H7 (cell line): Measurements from ENCODE around the gene MICB. TPM values are rescaled to one million over a fixed set of nuclear protein-coding genes. Genes with fewer than 3 reads are reported as not detected.

Experiments used
- DNase-seq: peaks from one replicate; pipeline ENCODE4 v3.0.0; 2012
- H3K27me3 ChIP-seq: 2 replicates; pipeline ENCODE4 v1.6.0; 2011; ENCODE audit warnings: mild to moderate bottlenecking, low read length; ENCODE audit not compliant: control insufficient read depth, insufficient read depth
- H3K36me3 ChIP-seq: replicated peaks from 2 replicates; pipeline ENCODE4 v1.5.1; 2011; ENCODE audit warnings: low read length; ENCODE audit not compliant: control insufficient read depth, insufficient read depth
- H3K4me3 ChIP-seq: 2 replicates; pipeline ENCODE4 v1.5.1; 2011; ENCODE audit warnings: low read depth, mild to moderate bottlenecking, control low read depth, low read length, moderate library complexity; ENCODE audit not compliant: insufficient read depth
- total RNA-seq: library from RNA; depleted of rRNA; stranded (reverse); fragments of >200 nt; shearing (Covaris generic); gene quantifications from 2 replicates; pipeline ENCODE4 v1.2.3, GENCODE V29; 2014

Gene MICB
- total RNA-seq, 1 experiment from 2014 or later = 50.3 TPM

DNA sequence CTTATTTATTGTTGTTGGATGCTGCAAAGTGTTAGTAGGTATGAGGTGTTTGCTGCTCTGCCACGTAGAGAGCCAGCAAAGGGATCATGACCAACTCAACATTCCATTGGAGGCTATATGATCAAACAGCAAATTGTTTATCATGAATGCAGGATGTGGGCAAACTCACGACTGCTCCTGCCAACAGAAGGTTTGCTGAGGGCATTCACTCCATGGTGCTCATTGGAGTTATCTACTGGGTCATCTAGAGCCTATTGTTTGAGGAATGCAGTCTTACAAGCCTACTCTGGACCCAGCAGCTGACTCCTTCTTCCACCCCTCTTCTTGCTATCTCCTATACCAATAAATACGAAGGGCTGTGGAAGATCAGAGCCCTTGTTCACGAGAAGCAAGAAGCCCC lies 12.1 kb downstream of the MICB start:
- DNase-seq = no peak
- Histone ChIP-seq H3K4me3 (no peak overlapping the region), H3K27me3 (no peaks in the 10 kb centered on the region), H3K36me3 (peaks cover 11% of the 10 kb centered on the region)

DNA sequence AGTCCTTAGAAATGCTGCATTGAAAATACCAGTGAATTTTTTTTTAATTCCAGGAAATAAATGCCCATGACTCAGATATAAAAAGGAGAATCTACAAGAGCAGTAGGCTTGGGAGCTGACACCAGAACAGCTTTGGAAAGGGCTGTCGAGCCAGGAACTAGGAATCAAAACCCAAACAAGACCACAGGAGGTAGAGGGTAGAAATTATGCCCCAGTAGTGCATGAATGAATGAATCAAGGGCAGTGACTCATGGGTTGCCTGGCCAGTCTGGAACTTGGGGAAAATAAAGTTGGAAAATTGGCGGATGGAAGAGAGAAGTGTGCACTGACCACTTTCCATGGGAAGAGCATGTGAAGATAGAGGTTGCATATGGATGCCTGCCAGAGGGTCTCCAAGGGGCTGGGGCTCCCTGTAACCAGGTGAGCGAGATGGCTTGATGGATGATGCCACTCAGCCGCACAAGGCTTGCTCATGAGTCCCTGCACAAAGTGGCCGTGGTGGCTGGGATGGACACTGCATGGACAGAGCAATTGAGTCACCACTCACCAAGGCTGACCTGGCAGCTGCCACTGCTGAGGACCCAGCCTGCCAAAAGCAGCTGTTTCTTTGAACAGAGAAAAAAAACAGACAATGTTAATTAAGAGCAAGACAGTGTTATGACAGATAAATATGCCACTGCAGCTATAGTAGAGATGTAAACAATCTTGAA lies 15.7 kb downstream of the MICB start:
- no peak for DNase-seq
- Histone ChIP-seq H3K36me3 (peaks cover 8% of the 10 kb centered on the region), H3K4me3 (no peak overlapping the region), H3K27me3 (no peaks in the 10 kb centered on the region)

DNA sequence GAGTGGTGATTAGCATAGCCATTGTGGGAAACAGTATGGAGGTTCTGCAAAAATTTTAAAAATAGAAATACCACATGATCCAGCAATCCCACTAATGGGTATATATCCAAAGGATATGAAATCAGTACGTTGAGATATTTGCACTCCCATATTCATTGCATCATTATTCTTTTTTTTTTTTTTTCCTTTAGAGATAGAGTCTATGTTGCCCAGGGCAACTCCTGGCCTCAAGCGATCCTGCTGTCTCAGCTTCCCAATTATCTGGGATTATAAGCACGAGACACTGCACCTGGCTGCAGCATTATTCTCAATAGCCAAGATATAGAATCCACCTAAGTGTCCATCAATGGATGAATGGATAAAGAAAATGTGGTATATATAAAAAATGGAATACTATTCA lies 23.9 kb downstream of the MICB start:
- no peaks in the 10 kb centered on the region for H3K36me3 ChIP-seq
- H3K4me3 ChIP-seq = no peak overlapping the region
- H3K27me3 ChIP-seq = no peaks in the 10 kb centered on the region
- DNase-seq = no peak

DNA sequence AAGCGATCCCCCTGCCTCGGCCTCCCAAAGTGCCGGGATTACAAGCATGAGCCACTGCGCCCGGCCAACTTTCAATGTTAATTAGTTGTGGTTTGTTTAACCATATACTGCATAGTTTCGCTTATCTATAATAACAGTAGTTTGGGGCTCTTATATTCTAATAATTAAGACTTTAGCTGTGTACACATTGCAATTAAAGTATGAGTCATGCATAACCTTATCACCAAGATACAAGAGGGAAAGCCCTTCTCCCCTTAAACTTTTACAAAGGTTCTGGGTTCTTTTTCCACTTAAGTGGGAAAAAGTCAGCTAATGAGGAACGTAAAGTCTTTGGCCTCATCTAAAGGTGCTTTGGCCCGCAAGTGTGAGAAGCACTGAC lies 27.6 kb downstream of the MICB start:
- Histone ChIP-seq H3K36me3 (peaks cover 4% of the 10 kb centered on the region), H3K4me3 (no peak overlapping the region), H3K27me3 (no peaks in the 10 kb centered on the region)
- DNase-seq = no peak

DNA sequence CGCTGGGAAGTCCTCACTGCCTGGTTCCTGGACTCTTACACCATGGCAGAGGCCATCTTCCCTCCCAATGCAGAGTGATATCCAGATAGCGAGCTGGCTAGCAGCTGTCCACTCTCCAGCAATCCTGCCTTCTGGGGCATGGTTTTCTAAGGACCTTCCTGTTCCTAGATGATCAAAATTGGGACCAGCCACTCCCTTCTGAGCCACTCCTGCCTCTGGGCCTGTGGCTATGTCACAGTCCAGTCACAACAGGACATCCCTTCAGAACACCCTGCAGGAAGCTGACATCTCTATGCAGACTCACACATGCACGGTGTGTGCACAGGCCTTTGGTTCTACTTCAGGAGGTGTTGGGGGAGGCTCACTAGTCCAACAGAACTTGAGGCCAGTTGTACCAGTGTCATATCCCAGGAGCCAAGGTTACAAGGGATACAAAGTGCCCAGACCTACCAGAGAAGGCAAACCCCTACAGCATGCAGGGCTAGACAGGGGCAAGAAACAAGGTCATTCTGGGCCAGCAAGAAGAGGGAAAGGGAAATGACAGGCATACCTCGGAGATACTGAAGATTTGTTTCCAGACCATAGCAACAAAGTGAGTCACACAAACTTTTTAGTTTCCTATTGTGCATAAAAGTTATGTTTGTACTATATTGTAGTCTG lies 28.1 kb downstream of the MICB start:
- no peaks in the 10 kb centered on the region for H3K27me3 ChIP-seq
- no peak for DNase-seq

DNA sequence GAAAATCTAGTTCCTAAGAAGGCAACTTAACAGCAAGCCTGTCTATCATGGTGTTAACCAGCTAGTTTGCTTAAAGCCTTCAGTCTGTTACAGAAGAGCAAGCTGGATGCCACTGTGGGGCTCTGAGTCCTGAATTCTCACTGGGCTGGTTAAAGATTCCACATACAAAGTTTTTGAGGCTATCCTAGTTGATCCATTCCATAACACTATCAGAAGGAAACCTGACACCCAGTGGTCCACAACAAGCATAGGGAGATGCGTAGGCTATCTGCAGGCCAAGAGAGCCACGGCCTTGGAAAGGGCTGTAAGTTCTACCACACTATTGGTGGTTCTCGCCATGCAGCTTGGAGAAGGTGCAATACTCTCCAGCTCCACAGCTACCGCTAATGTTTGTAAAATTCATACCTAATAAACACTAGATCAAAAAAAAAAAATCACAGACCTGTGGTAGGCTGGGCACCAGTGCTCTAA lies 30.4 kb downstream of the MICB start:
- DNase-seq = no peak
- no peaks in the 10 kb centered on the region for H3K27me3 ChIP-seq
- H3K4me3 ChIP-seq = no peak overlapping the region
- peaks cover 26% of the 10 kb centered on the region for H3K36me3 ChIP-seq

More for the DNA sequence above, 28.1 kb downstream of the MICB start:
- Histone ChIP-seq H3K36me3 (peaks cover 9% of the 10 kb centered on the region), H3K4me3 (no peak overlapping the region)

DNA sequence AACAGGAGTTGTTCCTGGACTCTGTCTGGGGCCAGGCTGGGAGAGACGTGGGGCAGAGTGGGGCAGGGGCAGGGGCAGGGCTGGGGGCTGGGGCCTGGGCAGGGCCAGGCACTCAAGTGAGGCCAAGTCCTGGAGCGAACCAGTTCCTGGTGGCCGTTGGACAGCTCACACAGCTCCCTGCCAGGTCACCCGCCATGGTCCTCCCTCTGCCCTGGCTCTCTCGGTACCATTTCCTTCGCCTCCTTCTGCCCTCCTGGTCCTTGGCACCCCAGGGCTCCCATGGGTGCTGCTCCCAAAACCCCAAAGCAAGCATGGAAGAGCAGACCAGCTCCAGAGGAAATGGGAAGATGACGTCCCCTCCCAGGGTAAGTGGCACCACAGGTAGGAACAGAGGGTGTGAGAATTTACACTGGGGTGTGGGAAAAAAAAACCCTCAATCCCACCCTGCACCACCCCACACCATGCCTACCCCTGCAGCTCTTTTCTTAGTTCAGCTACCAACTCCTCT lies 30.9 kb downstream of the MICB start, which contains the start of gene MCCD1:
Gene MCCD1 (plus strand): TSS at position 142 of the 508 bp plus-strand sequence. CDS start 53 bp downstream, at position 195.
- peak; percentile 57 for DNase-seq
- Histone ChIP-seq H3K4me3 (no peak within 1 kb of the TSS), H3K27me3 (no peaks in the 10 kb centered on the region), H3K36me3 (peaks cover 31% of the 10 kb centered on the region)

DNA sequence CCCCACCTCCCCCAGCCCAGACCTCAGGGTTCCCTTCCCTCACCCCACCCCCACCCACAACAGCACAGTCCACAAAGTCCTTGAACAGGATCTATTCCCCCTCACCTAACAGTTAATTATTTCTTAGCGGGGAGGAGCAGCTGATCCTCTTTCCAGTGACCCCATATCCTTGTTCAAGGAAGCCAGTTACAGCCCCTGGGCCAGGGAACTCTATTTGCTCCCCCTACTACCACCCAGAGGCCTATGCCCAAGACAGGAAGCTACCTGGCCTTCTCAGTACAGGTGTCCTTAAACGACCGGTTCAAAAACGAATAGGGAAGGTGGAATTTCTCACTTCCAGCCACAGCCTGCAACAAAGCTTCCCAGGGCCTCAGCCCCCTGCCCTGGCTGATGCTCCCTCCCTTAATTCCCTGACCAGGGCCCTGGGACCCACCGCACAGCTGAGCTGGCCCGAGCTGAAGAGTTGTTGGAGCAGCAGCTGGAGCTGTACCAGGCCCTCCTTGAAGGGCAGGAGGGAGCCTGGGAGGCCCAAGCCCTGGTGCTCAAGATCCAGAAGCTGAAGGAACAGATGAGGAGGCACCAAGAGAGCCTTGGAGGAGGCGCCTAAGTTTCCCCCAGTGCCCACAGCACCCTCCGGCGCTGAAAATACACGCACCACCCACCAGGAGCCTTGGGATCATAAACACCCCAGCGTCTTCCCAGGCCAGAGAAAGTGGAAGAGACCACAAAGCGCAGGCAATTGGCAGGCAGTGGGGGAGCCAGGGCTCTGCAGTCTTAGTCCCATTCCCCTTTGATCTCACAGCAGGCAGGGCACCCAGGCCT lies 31.6 kb downstream of the MICB start:
- peak; percentile 54 for DNase-seq
- peaks cover 36% of the 10 kb centered on the region for H3K36me3 ChIP-seq

DNA sequence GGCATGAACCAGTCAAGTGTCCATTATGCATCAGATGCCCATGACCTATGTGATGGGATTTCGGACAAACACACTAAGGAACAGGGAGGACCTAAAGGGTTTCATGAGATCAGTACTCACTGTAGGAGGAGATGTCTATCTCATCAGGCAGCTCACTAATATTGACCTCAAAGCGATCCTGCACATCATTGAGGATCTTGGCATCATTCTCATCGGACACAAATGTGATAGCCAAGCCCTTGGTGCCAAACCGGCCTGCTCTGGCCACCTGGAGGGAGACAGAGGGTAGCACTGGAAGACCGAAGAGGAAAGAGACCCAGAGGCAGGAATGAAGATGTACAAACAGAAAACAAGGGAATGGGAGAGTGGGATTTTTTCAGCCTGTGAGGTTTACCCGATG lies 32.7 kb downstream of the MICB start:
- DNase-seq = no peak
- Histone ChIP-seq H3K4me3 (no peak overlapping the region), H3K36me3 (peaks cover 47% of the 10 kb centered on the region), H3K27me3 (no peaks in the 10 kb centered on the region)

More for the DNA sequence above, 31.6 kb downstream of the MICB start:
- Histone ChIP-seq H3K27me3 (no peaks in the 10 kb centered on the region), H3K4me3 (no peak overlapping the region)

DNA sequence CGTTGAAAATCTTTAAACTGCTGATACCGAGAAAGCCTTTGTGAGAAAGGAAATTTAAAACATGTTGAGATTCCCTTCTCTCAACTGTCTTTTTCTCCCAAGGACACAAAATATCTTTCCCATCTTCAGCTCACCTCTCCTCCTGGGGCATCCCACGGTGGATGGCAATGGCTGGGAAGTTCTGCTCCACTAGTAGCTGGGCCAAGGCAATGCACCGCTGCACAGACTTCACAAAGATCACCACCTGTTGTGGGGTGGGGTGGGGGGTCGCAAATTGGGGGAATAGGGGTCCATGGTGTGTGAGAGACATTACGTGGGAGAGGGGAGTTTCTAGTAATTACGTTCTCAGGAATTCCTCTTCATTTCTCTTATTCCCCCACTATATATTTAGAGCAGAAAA lies 33.2 kb downstream of the MICB start:
- Histone ChIP-seq H3K27me3 (no peaks in the 10 kb centered on the region), H3K36me3 (peaks cover 52% of the 10 kb centered on the region), H3K4me3 (no peak overlapping the region)
- no peak for DNase-seq

DNA sequence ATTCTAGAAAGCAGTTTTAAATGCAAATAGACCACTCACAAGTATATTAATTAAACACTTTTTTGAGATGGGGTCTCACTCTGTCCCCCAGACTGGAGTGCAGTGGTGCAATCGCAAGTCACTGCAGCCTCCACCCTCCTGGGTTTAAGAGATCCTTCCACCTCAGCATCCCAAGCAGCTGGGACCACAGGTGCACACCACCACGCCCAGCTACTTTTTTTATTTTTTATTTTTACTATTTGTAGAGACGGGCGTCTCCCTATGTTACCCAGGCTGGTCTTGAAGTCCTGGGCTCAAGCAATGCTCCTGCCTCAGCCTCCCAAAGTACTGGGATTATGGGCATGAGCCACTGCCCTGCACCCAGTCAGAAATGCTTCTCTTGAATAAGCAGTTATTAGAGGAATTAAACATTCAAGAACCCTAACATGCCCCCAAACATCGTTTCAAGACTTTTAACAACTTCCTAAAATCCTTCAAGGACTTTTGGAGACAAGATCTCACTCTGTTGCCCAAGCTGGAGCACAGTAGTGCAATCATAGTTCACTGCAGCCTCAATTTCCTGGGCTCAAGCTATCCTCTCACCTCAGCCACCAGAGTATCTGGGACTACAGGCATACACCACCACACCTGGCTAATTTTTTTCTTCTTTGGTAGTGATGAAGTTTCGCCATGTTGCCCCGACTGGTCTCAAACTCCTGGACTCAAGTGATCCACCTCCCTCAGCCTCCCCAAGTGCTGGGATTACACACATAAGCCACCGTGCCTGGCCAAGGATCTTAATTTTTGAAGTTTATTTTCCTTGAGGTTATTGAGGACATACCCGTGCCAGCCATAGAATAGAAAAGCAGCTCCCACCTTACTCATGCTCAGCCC lies 34.1 kb downstream of the MICB start:
- no peak for DNase-seq
- Histone ChIP-seq H3K36me3 (peaks cover 59% of the 10 kb centered on the region), H3K4me3 (no peak overlapping the region), H3K27me3 (no peaks in the 10 kb centered on the region)

DNA sequence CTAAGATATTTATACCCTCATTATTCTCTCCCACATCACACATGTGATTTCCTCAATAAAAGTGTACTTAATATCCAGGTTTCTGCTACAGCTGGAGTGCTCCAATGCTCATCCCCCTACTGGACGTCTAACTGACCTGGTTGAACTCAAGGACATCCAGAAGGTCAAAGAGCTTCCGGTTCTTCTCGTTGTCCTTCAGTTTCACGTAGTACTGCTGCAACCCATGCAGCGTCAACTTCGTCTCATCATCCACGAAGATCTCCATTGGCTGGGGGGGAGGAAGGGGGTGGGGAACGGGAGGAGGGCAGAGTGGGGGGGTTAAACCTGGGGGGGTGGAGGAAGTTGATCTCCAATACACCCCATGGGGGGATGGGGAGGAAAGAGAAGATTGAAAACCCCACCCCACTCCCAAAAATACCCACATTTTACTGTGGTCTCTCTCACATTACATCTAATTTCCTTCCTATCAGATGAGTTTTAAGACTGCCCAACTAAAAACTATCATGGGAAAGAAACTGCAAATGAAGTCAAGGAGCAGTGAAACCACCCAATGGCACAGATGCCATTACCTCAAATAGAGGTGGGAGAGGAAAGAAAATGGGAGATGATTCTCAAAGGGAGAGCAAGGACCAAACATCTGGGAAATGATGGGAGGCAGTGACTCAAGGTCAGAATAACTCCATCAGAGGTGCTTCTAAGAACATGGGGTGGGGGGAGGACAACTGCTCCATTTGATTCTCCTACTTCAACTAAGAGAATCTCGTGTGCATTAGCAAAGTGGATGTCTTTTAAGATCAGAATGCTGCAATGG lies 34.9 kb downstream of the MICB start:
- H3K36me3 ChIP-seq = peaks cover 63% of the 10 kb centered on the region
- H3K27me3 ChIP-seq = no peaks in the 10 kb centered on the region
- no peak overlapping the region for H3K4me3 ChIP-seq
- DNase-seq = no peak

DNA sequence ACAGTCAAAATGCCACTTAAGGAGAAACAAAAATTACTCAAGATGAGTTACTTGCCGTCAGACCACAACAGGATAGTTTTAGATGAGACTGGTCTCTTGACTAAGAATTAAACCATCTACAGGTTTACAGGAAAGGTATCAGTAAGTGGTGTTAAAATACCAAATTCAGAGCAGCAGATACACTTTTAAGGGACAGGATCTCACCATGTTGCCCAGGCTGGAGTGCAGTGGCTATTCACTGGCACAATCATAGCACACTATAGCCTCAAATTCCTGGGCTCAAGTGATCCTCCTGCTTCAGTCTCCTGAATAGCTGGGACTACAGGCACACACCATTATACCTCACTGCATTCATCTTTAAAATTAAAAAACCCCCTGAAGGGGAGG lies 35.5 kb downstream of the MICB start:
- H3K36me3 ChIP-seq = peaks cover 69% of the 10 kb centered on the region
- no peaks in the 10 kb centered on the region for H3K27me3 ChIP-seq
- H3K4me3 ChIP-seq = no peak overlapping the region
- DNase-seq = no peak
